HG03039 (cell line): ENCODE data around the gene F8.

Experiments used
- ATAC-seq: cut with Tn5 transposase; IDR thresholded peaks from one replicate; pipeline ENCODE4 v1.9.1; 2021; ENCODE audit warnings: mild to moderate bottlenecking, moderate library complexity; ENCODE audit not compliant: unreplicated experiment

F8 gene

GRCh38 chrX:155022585-155022984, at the start of gene F8:
Gene F8 (minus strand): TSS chrX:155022723. CDS start chrX:155022552, 171 bp downstream.
- no peak for ATAC-seq

GRCh38 chrX:155071694-155072280, 49.3 kb upstream of the F8 start:
- ATAC-seq = peak; percentile 21

- peak; percentile 91 for ATAC-seq
These were observed 48.6 kb upstream of the F8 start, which contains the start of the genes BRCC3, CMC4 and MTCP1 for GRCh38 chrX:155070975-155071693. Gene BRCC3 (plus strand): TSS chrX:155071508. CDS start chrX:155071528, 20 bp downstream. Gene CMC4 (minus strand): TSS chrX:155071136. CDS start chrX:155064023, 7,113 bp downstream. Gene MTCP1 (minus strand): TSS chrX:155071136. CDS start chrX:155066010, 5,126 bp downstream.

GRCh38 chrX:155070663-155070974, 48.1 kb upstream of the F8 start:
- ATAC-seq = peak; percentile 13

- no peak for ATAC-seq
These were observed 47.5 kb upstream of the F8 start for GRCh38 chrX:155070038-155070437.

GRCh38 chrX:155069414-155069813, 46.9 kb upstream of the F8 start:
- no peak for ATAC-seq

GRCh38 chrX:155068165-155068564, 45.6 kb upstream of the F8 start:
- no peak for ATAC-seq

- ATAC-seq = no peak
These were observed 42.7 kb upstream of the F8 start for GRCh38 chrX:155065035-155065734.

- no peak for ATAC-seq
These were observed 39.2 kb upstream of the F8 start for GRCh38 chrX:155061760-155062159.

GRCh38 chrX:155056877-155057792, 34.6 kb upstream of the F8 start:
- ATAC-seq = peak; percentile 71

GRCh38 chrX:155056471-155056870, 33.9 kb upstream of the F8 start:
- ATAC-seq = no peak

- ATAC-seq = no peak
These were observed 33.0 kb upstream of the F8 start for GRCh38 chrX:155055494-155055893.

- no peak for ATAC-seq
These were observed 31.7 kb upstream of the F8 start for GRCh38 chrX:155054255-155054654.

- no peak for ATAC-seq
These were observed 31.1 kb upstream of the F8 start for GRCh38 chrX:155053656-155054055.

- ATAC-seq = no peak
These were observed 30.4 kb upstream of the F8 start for GRCh38 chrX:155052738-155053498.

GRCh38 chrX:155048977-155049619, 26.6 kb upstream of the F8 start:
- ATAC-seq = no peak

GRCh38 chrX:155046811-155047528, 24.4 kb upstream of the F8 start:
- ATAC-seq = no peak

- no peak for ATAC-seq
These were observed 23.7 kb upstream of the F8 start for GRCh38 chrX:155046129-155046810.
